Naive thymus-derived CD4-positive, alpha-beta T cell (primary cell): ENCODE measurements around the gene ANKFN1. TPM values are rescaled to one million over a fixed set of nuclear protein-coding genes. Genes with fewer than 3 reads are reported as not detected.

Source experiments
- ATAC-seq: fragments of 150-1000 bp; cut with Tn5 transposase; 2 replicates; pipeline ENCODE4 v1.10.0; 2021; ENCODE audit warnings: mild to moderate bottlenecking, moderate library complexity
- CTCF ChIA-PET: fragments of 350-600 bp; sonication (Branson Sonifier 250); formaldehyde crosslinking; loops from one replicate; lab custom pipeline; 2021; ENCODE audit warnings: antibody characterized with exemption; lab: Charles Lee
- POLR2A ChIA-PET: fragments of 350-600 bp; sonication (Branson Sonifier 250); formaldehyde crosslinking; loops from one replicate; lab custom pipeline; 2021; ENCODE audit warnings: antibody characterized with exemption, inconsistent platforms; lab: Charles Lee
- DNase-seq, 9 donors: peaks; one replicate each; pipeline versions ENCODE4 v3.0.0 to v3.0.0-alpha.2; 2020 to 2022; ENCODE audit warnings: mixed read lengths in 1 of 9
- H3K27ac ChIP-seq: one replicate; pipeline ENCODE4 v1.7.0; 2013; ENCODE audit warnings: mild to moderate bottlenecking, low read depth, low read length, moderate library complexity
- H3K27me3 ChIP-seq, 2 donors: one replicate each; pipeline ENCODE4 v1.7.0; 2013; ENCODE audit warnings: low read length in 2 of 2, mild to moderate bottlenecking in 2 of 2, moderate library complexity in 2 of 2; ENCODE audit not compliant: control insufficient read depth in 2 of 2, insufficient read depth in 2 of 2
- H3K36me3 ChIP-seq, 3 experiments: 1 replicate in 2 of 3; 2 replicates in 1 of 3; pipeline ENCODE4 v1.7.0; 2013; ENCODE audit warnings: low read length in 3 of 3, mild to moderate bottlenecking in 3 of 3, moderate library complexity in 1 of 3; ENCODE audit not compliant: insufficient read depth in 3 of 3, control insufficient read depth in 2 of 3
- H3K4me1 ChIP-seq, 2 donors: one replicate each; pipeline ENCODE4 v1.7.0; 2013; ENCODE audit warnings: low read length in 2 of 2, mild to moderate bottlenecking in 2 of 2, moderate library complexity in 1 of 2; ENCODE audit not compliant: control insufficient read depth in 2 of 2, insufficient read depth in 2 of 2
- H3K4me3 ChIP-seq: 2 replicates; pipeline ENCODE4 v1.7.0; 2013; ENCODE audit warnings: mild to moderate bottlenecking, low read length
- H3K9me3 ChIP-seq, 3 experiments: 1 replicate in 2 of 3; 2 replicates in 1 of 3; pipeline ENCODE4 v1.7.0; 2013; ENCODE audit warnings: low read length in 3 of 3; ENCODE audit not compliant: control insufficient read depth in 2 of 3
- H3K27ac Mint-ChIP-seq, 9 donors: one replicate each; pipeline ENCODE4 v1.8.0; 2020 to 2022; ENCODE audit warnings: mixed read lengths in 9 of 9, mild to moderate bottlenecking in 8 of 9, moderate library complexity in 5 of 9, inconsistent platforms in 2 of 9
- H3K27me3 Mint-ChIP-seq, 5 donors: one replicate each; pipeline ENCODE4 v1.8.0; 2021 to 2022; ENCODE audit warnings: mixed read lengths in 5 of 5, mild to moderate bottlenecking in 1 of 5
- H3K36me3 Mint-ChIP-seq, 5 donors: one replicate each; pipeline ENCODE4 v1.8.0; 2020 to 2022; ENCODE audit warnings: mixed read lengths in 5 of 5, mild to moderate bottlenecking in 3 of 5, inconsistent platforms in 1 of 5
- H3K4me1 Mint-ChIP-seq, 7 donors: one replicate each; pipeline ENCODE4 v1.8.0; 2020 to 2022; ENCODE audit warnings: mixed read lengths in 7 of 7, mild to moderate bottlenecking in 3 of 7, inconsistent platforms in 1 of 7
- H3K4me3 Mint-ChIP-seq, 10 donors: one replicate each; pipeline ENCODE4 v1.8.0; 2020 to 2022; ENCODE audit warnings: mild to moderate bottlenecking in 10 of 10, mixed read lengths in 10 of 10, moderate library complexity in 6 of 10, inconsistent platforms in 2 of 10
- H3K9me3 Mint-ChIP-seq, 11 donors: one replicate each; pipeline ENCODE4 v1.8.0; 2020 to 2022; ENCODE audit warnings: mixed read lengths in 11 of 11, mild to moderate bottlenecking in 4 of 11, inconsistent platforms in 1 of 11, moderate library complexity in 1 of 11
- intact Hi-C, 2 donors: fragments of 100-400 bp; cut with micrococcal nuclease; formaldehyde crosslinking; loops; one replicate each; pipeline ENCODE4 v1.15.1; 2023
- polyA plus RNA-seq, 2 donors: library from polyadenylated mRNA; unstranded; fragments of 300-500 nt; fragmentation: Illumina TruSeq; gene quantifications; one replicate each; pipeline ENCODE4 v1.2.3, GENCODE V29; 2021
- total RNA-seq, 6 experiments: library from RNA in 5 of 6; stranded (reverse) in 5 of 6; gene quantifications; 1 replicate in 5 of 6; 2 replicates in 1 of 6; pipeline ENCODE4 v1.2.3 and lab custom pipeline; 2021 to 2026

The ANKFN1 gene
- total and polyA plus RNA-seq, 7 experiments from 2014 or later, result not detected

- ChIA-PET POLR2A (no interaction called here), CTCF (no interaction called here)
- no peak for DNase-seq
- Mint-ChIP-seq H3K36me3 (no peaks in the 10 kb centered on the region), H3K27me3 (peaks cover 3 to 13% (median 6%) of the 10 kb centered on the region in 5 donors), H3K4me1 (no peaks in the 10 kb centered on the region), H3K9me3 (peaks cover 0 to 7% (median 0%) of the 10 kb centered on the region in 11 donors), H3K27ac (no peak overlapping the region), H3K4me3 (no peak overlapping the region)
- no peak for ATAC-seq
- intact Hi-C loops, result no loop called here
- Histone ChIP-seq H3K4me3 (no peak overlapping the region), H3K27ac (no peak overlapping the region), H3K4me1 (no peaks in the 10 kb centered on the region), H3K36me3 (no peaks in the 10 kb centered on the region), H3K27me3 (no peaks in the 10 kb centered on the region), H3K9me3 (no peaks in the 10 kb centered on the region)
These were observed 39.8 kb upstream of the ANKFN1 start for GRCh38 chr17:56113486-56113885.

GRCh38 chr17:56114469-56114868 is 38.8 kb upstream of the ANKFN1 start:
- H3K9me3 ChIP-seq, result no peaks in the 10 kb centered on the region
- no peak overlapping the region for H3K27ac Mint-ChIP-seq
- no peak overlapping the region for H3K4me3 Mint-ChIP-seq
- peaks cover 3 to 8% (median 4%) of the 10 kb centered on the region in 5 donors for H3K27me3 Mint-ChIP-seq
- H3K9me3 Mint-ChIP-seq, result peaks cover 0 to 7% (median 0%) of the 10 kb centered on the region in 11 donors
- ATAC-seq (no peak), DNase-seq (no peak)
- no peaks in the 10 kb centered on the region for H3K27me3 ChIP-seq
- no peaks in the 10 kb centered on the region for H3K36me3 Mint-ChIP-seq
- H3K4me1 Mint-ChIP-seq, result no peaks in the 10 kb centered on the region
- CTCF ChIA-PET, result no interaction called here
- H3K4me1 ChIP-seq, result no peaks in the 10 kb centered on the region
- POLR2A ChIA-PET, result no interaction called here
- no peak overlapping the region for H3K27ac ChIP-seq
- H3K4me3 ChIP-seq, result no peak overlapping the region
- intact Hi-C loops, result no loop called here
- H3K36me3 ChIP-seq, result no peaks in the 10 kb centered on the region

GRCh38 chr17:56119191-56119590 is 34.1 kb upstream of the ANKFN1 start:
- H3K27me3 ChIP-seq, result no peaks in the 10 kb centered on the region
- no peaks in the 10 kb centered on the region for H3K9me3 ChIP-seq
- DNase-seq (no peak), ATAC-seq (no peak)
- no peaks in the 10 kb centered on the region for H3K36me3 ChIP-seq
- H3K4me3 ChIP-seq, result no peak overlapping the region
- Mint-ChIP-seq H3K4me3 (no peak overlapping the region), H3K36me3 (no peaks in the 10 kb centered on the region), H3K9me3 (peaks cover 0 to 5% (median 0%) of the 10 kb centered on the region in 11 donors), H3K27me3 (peaks cover 0 to 3% (median 0%) of the 10 kb centered on the region in 5 donors), H3K27ac (no peak overlapping the region), H3K4me1 (peaks cover 0 to 1% (median 0%) of the 10 kb centered on the region in 7 donors)
- intact Hi-C loops, result no loop called here
- ChIA-PET CTCF (no interaction called here), POLR2A (no interaction called here)
- H3K4me1 ChIP-seq, result no peaks in the 10 kb centered on the region
- no peak overlapping the region for H3K27ac ChIP-seq

DNA sequence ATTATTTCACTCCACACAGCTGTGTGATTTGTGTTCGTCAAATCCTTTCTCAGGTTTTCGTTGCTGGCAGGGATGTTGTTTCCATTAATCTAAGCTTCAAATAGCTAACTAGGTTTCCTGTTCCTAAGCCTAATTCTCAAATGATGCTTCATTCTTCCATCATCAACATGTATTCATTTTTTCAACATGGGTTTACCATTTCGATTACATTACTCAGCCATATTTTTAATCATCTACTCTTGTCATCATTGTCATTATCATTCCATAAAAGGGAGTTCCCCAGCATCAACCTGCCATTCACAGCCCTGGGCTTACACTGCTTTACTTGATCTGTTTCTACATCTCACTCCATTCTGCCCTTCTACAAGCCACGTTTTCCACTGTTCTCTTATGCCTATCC is 33.3 kb upstream of the ANKFN1 start:
- DNase-seq (no peak), ATAC-seq (no peak)
- peaks cover 0 to 6% (median 0%) of the 10 kb centered on the region in 5 donors for H3K27me3 Mint-ChIP-seq
- H3K9me3 Mint-ChIP-seq, result peaks cover 0 to 5% (median 0%) of the 10 kb centered on the region in 11 donors
- no peaks in the 10 kb centered on the region for H3K27me3 ChIP-seq
- no peaks in the 10 kb centered on the region for H3K36me3 ChIP-seq
- H3K9me3 ChIP-seq, result no peaks in the 10 kb centered on the region
- no peak overlapping the region for H3K27ac Mint-ChIP-seq
- POLR2A ChIA-PET, result interaction anchor here (0.5 kb wide), 1 partner anchor 856 kb away, joined by 3 read pairs; no protein-coding TSS in a partner anchor
- intact Hi-C loops, result no loop called here
- H3K4me3 Mint-ChIP-seq, result no peak overlapping the region
- CTCF ChIA-PET, result no interaction called here
- H3K27ac ChIP-seq, result no peak overlapping the region
- no peak overlapping the region for H3K4me3 ChIP-seq
- H3K4me1 Mint-ChIP-seq, result peaks cover 0 to 1% (median 0%) of the 10 kb centered on the region in 7 donors
- H3K36me3 Mint-ChIP-seq, result no peaks in the 10 kb centered on the region
- no peaks in the 10 kb centered on the region for H3K4me1 ChIP-seq

DNA sequence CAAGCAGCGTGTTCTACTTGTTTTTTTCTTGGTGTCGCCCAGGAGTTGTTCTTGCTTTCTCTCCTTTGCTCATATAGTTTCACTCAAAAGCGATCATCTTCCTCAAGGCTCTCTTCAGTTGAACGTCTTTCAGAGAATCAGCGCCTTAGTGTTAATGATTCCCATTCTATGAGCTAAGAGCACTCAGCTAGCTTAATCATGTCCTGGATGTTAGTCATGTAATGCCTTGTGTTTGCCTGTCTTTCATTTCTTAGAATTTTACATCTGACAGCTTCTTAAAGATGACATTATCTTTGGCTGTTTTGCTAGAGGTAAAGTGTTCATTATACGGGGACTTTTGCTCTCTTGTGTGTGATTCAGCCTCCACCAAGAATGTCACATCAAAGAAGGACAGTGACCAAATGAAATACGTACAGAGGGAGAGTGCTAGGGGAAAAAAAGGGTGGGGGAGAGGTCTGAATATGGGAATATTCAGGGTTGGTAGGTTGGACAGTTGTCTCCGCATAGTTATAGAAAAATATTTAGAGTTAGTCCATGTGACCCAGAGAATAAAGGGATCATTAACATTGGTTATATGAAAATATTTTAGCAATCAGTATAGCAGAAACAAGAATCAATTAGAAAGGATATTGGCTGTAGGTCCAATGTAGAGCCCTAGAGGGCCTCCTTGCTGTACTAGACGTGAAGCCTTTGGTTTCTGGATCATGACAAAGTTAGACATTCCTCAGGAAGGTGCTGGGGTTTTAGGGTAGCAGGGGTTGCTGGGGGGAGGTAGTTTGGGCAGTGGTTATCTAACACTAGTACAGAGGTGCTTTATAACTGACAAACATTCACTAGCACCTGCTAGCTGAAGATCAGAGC is 31.9 kb upstream of the ANKFN1 start:
- no peaks in the 10 kb centered on the region for H3K27me3 ChIP-seq
- intact Hi-C loops, result no loop called here
- peaks cover 0 to 1% (median 0%) of the 10 kb centered on the region in 7 donors for H3K4me1 Mint-ChIP-seq
- H3K36me3 ChIP-seq, result no peaks in the 10 kb centered on the region
- H3K4me1 ChIP-seq, result no peaks in the 10 kb centered on the region
- no peaks in the 10 kb centered on the region for H3K36me3 Mint-ChIP-seq
- ATAC-seq (no peak), DNase-seq (no peak)
- H3K27ac ChIP-seq, result no peak overlapping the region
- no peak overlapping the region for H3K4me3 ChIP-seq
- H3K9me3 Mint-ChIP-seq, result peaks cover 0 to 4% (median 0%) of the 10 kb centered on the region in 11 donors
- H3K27ac Mint-ChIP-seq, result no peak overlapping the region
- CTCF ChIA-PET, result no interaction called here
- no peak overlapping the region for H3K4me3 Mint-ChIP-seq
- H3K27me3 Mint-ChIP-seq, result peaks cover 0 to 7% (median 4%) of the 10 kb centered on the region in 5 donors
- H3K9me3 ChIP-seq, result no peaks in the 10 kb centered on the region
- POLR2A ChIA-PET, result no interaction called here

DNA sequence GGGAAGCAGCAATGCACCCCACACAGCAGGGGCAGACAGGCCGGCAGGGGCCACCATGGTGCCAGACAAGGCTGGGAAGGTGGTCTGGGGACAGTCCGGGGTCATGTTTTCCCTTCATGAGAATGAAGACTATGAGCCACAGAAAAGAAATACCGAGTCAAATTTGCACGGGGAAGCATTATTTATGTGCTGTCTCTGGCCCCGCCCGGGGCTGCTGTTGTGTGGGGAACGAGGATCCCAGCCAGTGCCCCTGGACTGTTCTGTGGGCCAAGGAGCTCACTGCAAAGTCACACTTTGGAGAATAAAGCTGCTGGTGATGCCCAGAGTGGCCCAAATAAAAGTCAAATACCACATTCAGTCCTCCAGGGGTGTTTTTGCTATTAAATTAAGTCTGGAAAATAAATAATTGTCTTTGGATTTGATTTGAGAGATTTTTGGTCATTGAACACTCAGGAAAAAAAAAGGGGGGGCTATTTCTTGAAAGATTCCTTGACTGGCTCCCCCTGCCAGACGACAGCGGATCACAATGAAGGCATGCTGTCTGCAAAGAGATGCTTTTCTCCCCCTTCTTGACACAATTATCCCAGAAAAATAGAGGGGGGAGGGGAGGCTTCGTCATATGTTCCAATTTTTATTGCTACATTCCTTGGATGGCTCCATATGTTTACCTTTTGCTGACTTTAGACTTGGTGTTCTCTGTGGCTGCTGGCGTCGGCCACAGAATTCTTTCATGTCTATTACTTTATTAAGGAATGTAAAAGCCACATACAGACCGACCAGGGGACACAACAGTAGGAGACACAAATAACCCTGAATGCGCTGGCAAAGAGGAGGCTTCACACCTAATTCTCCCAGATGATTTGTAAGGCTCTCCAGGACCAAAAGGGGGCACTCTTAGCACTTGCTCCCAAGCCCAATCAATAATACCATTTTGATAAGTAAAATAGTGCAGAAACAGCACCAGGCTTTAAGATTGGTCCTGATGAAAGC is 27.1 kb upstream of the ANKFN1 start:
- Mint-ChIP-seq H3K27me3 (peaks cover 4 to 7% (median 6%) of the 10 kb centered on the region in 5 donors), H3K4me3 (no peak overlapping the region), H3K9me3 (no peaks in the 10 kb centered on the region), H3K27ac (no peak overlapping the region), H3K4me1 (peaks cover 0 to 1% (median 0%) of the 10 kb centered on the region in 7 donors), H3K36me3 (no peaks in the 10 kb centered on the region)
- peak in 3 of 9 donors; percentile 6 to 19 (median 7) for DNase-seq
- Histone ChIP-seq H3K27me3 (no peaks in the 10 kb centered on the region), H3K4me3 (no peak overlapping the region), H3K36me3 (no peaks in the 10 kb centered on the region), H3K9me3 (no peaks in the 10 kb centered on the region), H3K4me1 (no peaks in the 10 kb centered on the region), H3K27ac (no peak overlapping the region)
- ChIA-PET CTCF (no interaction called here), POLR2A (no interaction called here)
- ATAC-seq, result no peak
- intact Hi-C loops, result loop anchor here (2.0 to 5.0 kb wide), 4 partner anchors 191 to 655 kb away; no protein-coding TSS in a partner anchor
